ENCODE results near the gene TAS1R3.

The TAS1R3 gene

DNA sequence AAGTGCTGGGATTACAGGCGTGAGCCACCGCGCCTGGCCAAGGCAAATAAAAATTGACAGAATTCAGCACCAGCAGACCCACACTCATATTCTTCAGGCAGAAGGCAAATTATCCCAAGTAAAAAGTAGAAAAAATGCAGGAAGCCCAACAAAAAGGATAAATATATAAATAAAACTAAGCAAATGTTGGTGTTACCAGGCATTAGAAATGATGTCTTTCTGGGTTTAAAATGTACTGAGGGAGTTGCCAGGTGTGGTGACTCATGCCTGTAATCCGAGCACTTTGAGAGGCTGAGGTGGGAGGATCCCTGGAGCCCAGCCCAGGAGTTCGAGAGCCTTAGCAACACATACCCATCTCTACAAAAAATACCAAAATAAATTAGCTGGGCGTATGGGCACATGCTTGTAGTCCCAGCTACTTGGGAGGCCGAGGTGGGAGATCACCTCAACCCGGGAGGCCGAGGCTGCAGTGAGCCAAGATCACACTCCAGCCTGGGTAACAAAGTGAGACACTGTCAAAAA, 12.9 kb upstream of the TAS1R3 start:
- TF ChIP-seq, protein P1, sequence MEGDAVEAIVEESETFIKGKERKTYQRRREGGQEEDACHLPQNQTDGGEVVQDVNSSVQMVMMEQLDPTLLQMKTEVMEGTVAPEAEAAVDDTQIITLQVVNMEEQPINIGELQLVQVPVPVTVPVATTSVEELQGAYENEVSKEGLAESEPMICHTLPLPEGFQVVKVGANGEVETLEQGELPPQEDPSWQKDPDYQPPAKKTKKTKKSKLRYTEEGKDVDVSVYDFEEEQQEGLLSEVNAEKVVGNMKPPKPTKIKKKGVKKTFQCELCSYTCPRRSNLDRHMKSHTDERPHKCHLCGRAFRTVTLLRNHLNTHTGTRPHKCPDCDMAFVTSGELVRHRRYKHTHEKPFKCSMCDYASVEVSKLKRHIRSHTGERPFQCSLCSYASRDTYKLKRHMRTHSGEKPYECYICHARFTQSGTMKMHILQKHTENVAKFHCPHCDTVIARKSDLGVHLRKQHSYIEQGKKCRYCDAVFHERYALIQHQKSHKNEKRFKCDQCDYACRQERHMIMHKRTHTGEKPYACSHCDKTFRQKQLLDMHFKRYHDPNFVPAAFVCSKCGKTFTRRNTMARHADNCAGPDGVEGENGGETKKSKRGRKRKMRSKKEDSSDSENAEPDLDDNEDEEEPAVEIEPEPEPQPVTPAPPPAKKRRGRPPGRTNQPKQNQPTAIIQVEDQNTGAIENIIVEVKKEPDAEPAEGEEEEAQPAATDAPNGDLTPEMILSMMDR (conservative IDR thresholded peaks at IDR 0.05; ENCODE audit: low read depth, low read length), result no peak
- no peak overlapping the region for H3K4me3 ChIP-seq (ENCODE audit: low read length)
- DNase-seq (ENCODE audit: low read depth), result peak; percentile 78

DNA sequence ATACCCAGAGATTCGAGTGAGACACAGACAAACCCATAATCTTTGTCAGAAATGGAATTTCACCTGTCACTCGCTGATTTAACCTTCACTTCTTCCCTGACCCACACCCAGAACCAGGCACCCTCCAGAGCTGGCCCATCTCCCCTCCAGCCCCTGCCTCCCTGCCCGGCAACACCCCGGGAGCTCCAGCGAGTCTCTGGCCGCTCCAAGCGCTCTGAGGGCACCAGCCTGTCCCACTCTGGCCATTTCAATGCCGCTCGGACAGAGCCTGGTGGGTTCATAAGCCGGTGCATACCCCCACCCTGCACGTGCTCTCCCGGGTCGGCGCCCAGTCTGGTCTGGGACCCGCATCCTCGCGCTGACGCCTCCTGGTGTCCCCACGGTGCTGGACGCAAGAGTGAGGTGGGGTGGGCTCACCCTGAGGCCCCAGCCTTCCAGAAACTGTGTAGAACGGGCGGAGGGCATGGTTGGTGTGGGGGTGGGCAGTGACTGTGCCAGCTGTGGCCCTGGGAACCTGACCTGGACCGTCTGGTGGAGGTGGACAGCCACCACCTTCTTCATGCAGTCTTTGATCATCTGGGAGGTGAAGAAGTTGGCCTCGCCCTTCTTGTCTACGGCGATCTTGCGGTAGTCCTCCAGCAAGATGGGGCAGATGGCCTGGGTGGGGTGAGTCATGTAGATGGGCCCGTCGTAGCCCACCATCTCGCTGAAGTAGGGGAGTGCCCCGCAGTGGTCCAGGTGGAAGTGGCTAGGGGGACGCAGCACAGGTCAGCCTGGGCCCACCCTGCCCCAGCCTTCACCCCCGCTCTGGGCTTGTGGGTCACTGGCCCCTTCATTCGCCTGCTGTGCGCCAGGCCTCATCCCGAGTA, 12.1 kb upstream of the TAS1R3 start:
- DNase-seq (ENCODE audit: low read depth), result no peak
- no peak overlapping the region for H3K4me3 ChIP-seq (ENCODE audit: low read length)
- TF ChIP-seq, protein P1 (conservative IDR thresholded peaks at IDR 0.05; ENCODE audit: low read depth, low read length), result no peak

- DNase-seq (ENCODE audit: low read depth), result no peak
Observed at GRCh38 chr1:1319646-1319941, 11.5 kb upstream of the TAS1R3 start.

GRCh38 chr1:1320666-1321448, 10.2 kb upstream of the TAS1R3 start:
- DNase-seq (ENCODE audit: low read depth), result no peak
- no peak overlapping the region for H3K4me3 ChIP-seq (ENCODE audit: low read length)
- TF ChIP-seq, protein P1 (conservative IDR thresholded peaks at IDR 0.05; ENCODE audit: low read depth, low read length), result no peak

More at GRCh38 chr1:1319646-1319941, 11.5 kb upstream of the TAS1R3 start:
- TF ChIP-seq, protein P1 (conservative IDR thresholded peaks at IDR 0.05; ENCODE audit: low read depth, low read length), result no peak
- H3K4me3 ChIP-seq (ENCODE audit: low read length), result no peak overlapping the region

- no peak for DNase-seq (ENCODE audit: low read depth)
- no peak overlapping the region for H3K4me3 ChIP-seq (ENCODE audit: low read length)
- TF ChIP-seq, protein P1 (conservative IDR thresholded peaks at IDR 0.05; ENCODE audit: low read depth, low read length), result no peak
Observed at GRCh38 chr1:1321477-1321876, 9.6 kb upstream of the TAS1R3 start.

DNA sequence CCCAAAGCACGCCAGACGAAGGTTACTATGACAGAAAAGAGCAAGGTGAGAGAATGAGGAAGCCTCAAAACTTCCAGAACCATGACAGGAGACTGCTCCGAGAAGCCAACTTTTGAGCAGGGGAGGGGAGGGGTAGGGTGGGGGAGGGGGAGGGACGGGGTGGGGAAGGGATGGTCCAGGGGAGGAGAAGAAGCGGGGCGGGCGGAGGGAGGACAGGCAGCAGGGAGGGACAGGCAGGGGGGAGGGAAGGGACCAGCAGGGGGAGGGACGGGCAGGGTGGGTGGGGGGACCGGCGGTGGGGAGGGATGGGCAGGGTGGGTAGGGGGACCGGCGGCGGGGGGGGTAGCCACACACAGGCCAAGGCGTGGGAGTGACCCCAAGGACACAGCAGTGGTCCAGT, 8.7 kb upstream of the TAS1R3 start:
- no peak for DNase-seq (ENCODE audit: low read depth)
- TF ChIP-seq, protein P1 (conservative IDR thresholded peaks at IDR 0.05; ENCODE audit: low read depth, low read length), result no peak

More for the DNA sequence above, 8.7 kb upstream of the TAS1R3 start:
- H3K4me3 ChIP-seq (ENCODE audit: low read length), result no peak overlapping the region

All from retinal pigment epithelial cell (primary cell).